Epithelial cell of proximal tubule (primary cell): Measurements from ENCODE around the gene ACSL3. TPM values are rescaled to one million over a fixed set of nuclear protein-coding genes. Genes with fewer than 3 reads are reported as not detected.
"Not testable (repeated sequence)": the region's sequence is repeated elsewhere in the genome, so short reads cannot be mapped to it uniquely, and the experiment has no call there.

Experiments
- DNase-seq: peaks from one replicate; pipeline ENCODE4 v3.0.0-alpha.2; 2011; ENCODE audit warnings: low read depth
- H3K4me3 ChIP-seq: 2 replicates; pipeline ENCODE4 v1.5.1; 2011; ENCODE audit warnings: low read depth, mild to moderate bottlenecking, low read length
- total RNA-seq: library from RNA; depleted of rRNA; stranded (reverse); fragments of >200 nt; gene quantifications from 2 replicates; pipeline ENCODE4 v1.2.3, GENCODE V29; 2015
- TF ChIP-seq, protein P1 (sequence below): conservative IDR thresholded peaks from 2 replicates; pipeline ENCODE4 v1.5.1; 2012; ENCODE audit warnings: low read depth, mild to moderate bottlenecking, low read length

ACSL3 gene
- total RNA-seq, 1 donor from 2014 or later, result 66.8 TPM

DNA sequence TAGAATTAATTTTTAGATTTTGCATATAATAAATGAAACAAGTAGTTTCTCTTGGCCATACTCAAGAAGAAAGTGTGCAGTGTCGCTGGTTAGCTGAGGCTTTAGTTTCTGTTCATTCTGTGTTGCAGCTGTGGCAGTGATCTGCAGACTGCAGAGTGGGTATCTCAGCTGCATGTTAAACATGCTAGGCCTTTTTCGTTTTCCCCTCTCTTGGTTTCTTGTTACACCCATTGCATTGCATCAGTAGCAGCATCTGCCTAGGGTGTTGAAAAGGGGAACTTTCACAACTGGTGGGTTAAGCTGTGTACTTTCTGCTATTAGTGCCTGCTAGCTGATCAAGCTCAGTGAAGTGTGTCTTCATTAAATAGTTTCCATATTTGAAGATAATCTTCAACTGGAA is 51.3 kb downstream of the ACSL3 start:
- no peak for DNase-seq
- no peak overlapping the region for H3K4me3 ChIP-seq

DNA sequence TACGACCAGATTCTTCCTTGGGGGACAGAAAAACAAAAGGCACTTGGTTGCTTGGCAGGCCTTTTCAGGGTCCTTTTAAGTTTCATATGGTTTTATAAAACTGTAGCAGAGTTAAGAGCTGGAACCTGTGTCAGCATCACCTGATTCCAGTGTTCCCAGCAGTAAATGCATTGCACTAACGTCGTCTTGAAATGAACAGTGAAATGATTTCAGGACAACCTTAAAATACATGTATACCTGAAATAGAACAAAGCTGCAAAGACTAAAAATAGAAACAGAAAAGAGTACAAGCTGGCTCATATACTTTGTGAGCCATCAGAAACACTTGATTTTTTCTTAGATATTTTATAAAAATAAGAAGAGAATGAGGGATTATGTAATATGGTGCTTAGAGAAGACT is 51.9 kb downstream of the ACSL3 start:
- no peak for DNase-seq
- no peak overlapping the region for H3K4me3 ChIP-seq
- TF ChIP-seq, protein P1, sequence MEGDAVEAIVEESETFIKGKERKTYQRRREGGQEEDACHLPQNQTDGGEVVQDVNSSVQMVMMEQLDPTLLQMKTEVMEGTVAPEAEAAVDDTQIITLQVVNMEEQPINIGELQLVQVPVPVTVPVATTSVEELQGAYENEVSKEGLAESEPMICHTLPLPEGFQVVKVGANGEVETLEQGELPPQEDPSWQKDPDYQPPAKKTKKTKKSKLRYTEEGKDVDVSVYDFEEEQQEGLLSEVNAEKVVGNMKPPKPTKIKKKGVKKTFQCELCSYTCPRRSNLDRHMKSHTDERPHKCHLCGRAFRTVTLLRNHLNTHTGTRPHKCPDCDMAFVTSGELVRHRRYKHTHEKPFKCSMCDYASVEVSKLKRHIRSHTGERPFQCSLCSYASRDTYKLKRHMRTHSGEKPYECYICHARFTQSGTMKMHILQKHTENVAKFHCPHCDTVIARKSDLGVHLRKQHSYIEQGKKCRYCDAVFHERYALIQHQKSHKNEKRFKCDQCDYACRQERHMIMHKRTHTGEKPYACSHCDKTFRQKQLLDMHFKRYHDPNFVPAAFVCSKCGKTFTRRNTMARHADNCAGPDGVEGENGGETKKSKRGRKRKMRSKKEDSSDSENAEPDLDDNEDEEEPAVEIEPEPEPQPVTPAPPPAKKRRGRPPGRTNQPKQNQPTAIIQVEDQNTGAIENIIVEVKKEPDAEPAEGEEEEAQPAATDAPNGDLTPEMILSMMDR, result no peak

More for the DNA sequence above, 51.3 kb downstream of the ACSL3 start:
- TF ChIP-seq, protein P1, result no peak

DNA sequence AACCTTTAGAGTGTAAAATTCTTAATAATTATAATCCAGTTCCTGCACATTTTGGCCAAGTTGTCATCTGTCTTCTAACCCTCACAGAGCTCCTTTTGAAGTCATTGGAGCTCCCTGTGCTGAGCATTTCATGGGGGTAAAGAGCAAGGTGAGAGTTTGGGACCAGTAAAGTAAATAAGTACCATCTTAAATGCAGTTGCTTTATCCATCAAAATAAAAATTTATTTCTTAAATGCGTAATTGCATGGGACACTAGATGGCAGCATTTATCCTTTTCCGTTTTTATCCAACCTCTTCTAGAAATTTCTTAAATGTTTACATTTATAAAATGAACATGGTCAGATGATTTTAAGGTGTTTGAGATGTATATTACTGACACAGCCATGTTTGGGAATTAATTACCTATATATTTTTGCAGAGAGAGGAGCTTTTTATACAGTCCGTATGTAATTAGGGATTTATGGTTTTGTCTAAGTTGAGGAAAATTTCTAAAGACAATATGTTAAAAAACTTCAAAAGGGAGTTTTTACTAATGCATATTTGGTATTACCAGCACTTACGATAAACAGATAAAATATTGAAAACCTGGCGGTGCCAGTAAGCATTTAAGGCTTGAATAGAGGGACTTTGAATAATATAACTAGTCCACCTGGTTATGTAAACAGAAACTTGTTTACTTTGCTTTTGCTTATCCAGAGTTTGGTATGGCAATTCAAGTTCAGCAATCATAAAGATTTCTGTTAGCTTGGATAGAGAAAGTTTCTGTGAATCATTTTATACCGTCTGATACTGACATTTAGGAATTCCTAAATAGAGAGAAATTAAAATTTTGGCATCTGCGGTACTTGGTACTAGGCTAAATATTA is 54.5 kb downstream of the ACSL3 start:
- DNase-seq, result no peak
- TF ChIP-seq, protein P1, result peak; percentile 56

DNA sequence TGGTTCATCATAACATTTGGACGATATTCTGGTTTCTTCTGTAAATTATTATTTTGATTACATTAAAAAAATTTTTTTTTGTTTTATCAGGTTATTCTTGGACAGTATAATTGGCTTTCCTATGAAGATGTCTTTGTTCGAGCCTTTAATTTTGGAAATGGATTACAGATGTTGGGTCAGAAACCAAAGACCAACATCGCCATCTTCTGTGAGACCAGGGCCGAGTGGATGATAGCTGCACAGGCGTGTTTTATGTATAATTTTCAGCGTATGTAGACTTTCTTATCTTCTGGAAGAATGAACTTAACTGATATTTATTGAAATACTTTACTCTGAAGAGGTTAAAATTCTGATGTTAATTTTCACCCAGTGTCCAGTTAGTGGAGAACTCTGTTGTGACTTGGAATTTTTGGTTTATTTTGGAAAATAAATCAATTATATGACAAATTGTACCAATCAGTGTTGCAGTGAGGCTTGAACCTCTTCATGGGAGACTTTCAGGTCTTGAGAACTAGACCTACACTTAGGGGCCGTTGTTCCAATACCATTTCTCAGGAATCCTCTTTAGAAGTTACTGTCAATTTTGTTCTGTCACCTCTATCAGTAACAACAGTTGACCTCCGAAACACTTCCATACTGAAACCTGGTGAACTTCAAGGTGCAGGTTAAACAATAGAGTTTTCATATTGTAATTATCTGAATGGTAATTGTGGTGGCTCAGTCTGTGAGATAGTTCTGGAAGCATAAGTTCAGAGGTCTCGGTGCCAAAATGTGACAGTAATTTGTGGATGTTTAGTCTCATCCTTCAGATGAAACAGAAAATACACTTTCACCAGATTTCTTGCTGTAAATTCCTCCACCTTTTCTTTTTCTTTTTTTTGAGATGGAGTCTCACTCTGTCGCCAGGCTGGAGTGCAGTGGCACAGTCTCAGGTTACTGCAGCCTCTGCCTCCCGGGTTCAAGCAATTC is 55.7 kb downstream of the ACSL3 start:
- no peak overlapping the region for H3K4me3 ChIP-seq
- no peak for DNase-seq
- TF ChIP-seq, protein P1, result no peak

More for the DNA sequence above, 54.5 kb downstream of the ACSL3 start:
- no peak overlapping the region for H3K4me3 ChIP-seq

DNA sequence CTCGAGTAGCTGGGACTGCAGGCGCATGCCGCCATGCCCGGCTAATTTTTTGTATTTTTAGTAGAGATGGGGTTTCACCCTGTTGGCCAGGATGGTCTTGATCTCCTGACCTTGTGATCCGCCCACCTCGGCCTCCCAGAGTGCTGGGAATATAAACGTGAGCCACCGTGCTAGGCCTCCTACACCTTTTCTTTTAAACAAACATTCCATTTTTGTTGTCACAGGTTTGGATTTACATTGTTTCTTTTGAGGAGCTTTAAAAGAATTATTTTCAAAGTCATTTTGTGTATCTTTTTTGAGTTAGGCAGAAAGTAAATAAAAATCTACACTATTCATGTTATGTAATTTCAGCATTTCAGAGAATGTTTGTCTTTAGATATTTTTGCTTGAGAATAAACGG is 56.4 kb downstream of the ACSL3 start:
- DNase-seq, H3K4me3 ChIP-seq: not testable (repeated sequence)

DNA sequence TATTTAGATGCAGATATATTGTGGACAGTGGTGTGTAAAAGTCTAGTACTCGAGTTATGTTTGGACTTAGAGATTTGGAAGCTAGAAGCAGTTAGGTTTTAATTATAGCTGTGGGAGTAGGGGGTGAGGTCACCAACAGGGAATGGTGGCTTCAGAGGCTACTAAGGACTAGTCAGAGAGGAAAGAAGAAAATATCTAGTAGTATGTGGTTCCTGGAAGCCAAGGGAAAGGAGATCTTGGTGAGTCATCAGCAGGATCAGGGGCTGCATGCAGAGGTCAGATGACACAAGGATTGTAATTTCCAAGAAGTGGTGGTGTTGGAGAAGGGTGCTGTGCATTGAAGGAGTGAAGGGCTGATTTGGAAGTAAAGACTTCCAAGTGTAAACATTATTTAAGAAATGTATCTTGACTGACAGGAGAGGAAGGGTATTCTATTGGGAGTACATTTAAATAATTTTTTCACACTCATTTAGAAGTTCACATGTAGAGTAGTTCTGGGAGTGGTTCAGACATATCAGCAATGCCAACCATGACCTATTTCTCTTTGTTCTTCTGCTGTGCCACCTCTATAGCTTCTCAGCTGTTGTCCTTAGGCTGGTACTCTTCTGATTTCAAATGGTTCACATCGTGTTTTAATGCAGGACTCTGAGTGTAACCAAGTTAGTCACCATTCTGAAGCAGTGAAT is 59.1 kb downstream of the ACSL3 start:
- peak; percentile 71 for DNase-seq
- TF ChIP-seq, protein P1, result no peak
- no peak overlapping the region for H3K4me3 ChIP-seq
